ENCODE results near the gene TEX19. TPM values are rescaled to one million over a fixed set of nuclear protein-coding genes. Genes with fewer than 3 reads are reported as not detected.

The TEX19 gene
- total RNA-seq, 2 donors from 2014 or later = 10.6 TPM; not detected in 1

DNA sequence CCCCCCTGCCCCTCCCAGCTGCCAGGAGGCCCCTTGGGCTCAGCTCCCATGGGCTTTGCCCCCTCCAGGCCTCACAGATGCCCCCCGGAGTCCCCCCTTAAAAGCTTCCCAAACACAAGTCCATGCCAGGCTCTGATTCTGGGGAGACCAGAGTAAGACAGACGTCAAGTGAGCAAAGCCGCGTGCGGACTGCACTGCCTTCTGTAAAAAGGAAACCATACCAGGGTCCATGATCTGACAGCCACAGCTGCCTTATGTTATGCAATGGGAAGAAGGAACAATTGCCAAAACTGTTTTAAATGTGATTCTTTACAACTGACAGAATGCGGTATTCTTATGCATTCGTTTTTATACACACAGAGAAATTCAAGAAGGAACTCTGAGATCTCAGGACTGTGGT lies 41.2 kb downstream of the TEX19 start:
- H3K9me3 ChIP-seq = no peaks in the 10 kb centered on the region
- H3K4me3 ChIP-seq = no peak overlapping the region
- TF ChIP-seq POLR2A (IDR thresholded peaks at IDR 0.05) (no peak), POLR2AphosphoS5 (IDR thresholded peaks at IDR 0.05) (no peak)
- TF ChIP-seq, protein P1, sequence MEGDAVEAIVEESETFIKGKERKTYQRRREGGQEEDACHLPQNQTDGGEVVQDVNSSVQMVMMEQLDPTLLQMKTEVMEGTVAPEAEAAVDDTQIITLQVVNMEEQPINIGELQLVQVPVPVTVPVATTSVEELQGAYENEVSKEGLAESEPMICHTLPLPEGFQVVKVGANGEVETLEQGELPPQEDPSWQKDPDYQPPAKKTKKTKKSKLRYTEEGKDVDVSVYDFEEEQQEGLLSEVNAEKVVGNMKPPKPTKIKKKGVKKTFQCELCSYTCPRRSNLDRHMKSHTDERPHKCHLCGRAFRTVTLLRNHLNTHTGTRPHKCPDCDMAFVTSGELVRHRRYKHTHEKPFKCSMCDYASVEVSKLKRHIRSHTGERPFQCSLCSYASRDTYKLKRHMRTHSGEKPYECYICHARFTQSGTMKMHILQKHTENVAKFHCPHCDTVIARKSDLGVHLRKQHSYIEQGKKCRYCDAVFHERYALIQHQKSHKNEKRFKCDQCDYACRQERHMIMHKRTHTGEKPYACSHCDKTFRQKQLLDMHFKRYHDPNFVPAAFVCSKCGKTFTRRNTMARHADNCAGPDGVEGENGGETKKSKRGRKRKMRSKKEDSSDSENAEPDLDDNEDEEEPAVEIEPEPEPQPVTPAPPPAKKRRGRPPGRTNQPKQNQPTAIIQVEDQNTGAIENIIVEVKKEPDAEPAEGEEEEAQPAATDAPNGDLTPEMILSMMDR (IDR thresholded peaks at IDR 0.05) = no peak
- intact Hi-C loops (cut with DNase I) = no loop called here
- peaks cover 0 to 12% of the 10 kb centered on the region in 2 donors for H3K36me3 ChIP-seq
- 66% methylated on average over 7 of the region's 7 CpGs for WGBS
- no peaks in the 10 kb centered on the region for H3K4me1 ChIP-seq (replicated peaks)
- no peaks in the 10 kb centered on the region for H3K27me3 ChIP-seq (replicated peaks; ENCODE audit: insufficient read depth)
- H3K27ac ChIP-seq = no peak overlapping the region
- DNase-seq (ENCODE audit: low spot score) = no peak

DNA sequence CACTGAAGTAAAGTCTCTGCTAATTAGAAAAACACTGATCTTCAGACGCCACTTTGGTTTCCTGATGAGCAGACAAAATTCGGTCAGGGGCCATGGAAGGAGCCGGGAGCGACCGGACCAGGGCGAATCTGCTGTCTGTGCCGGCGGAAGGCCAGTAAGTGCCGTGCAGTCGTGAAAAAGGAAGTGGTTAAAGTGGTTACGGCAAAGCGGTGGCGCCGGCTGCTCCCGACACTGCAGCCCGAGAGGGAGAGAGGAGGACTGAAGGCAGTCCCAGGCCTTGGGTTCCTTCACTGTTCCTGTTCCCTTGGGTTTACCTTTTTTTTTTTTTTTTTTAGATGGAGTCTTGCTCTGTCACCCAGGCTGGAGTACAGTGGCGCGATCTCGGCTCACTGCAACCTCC lies 41.8 kb downstream of the TEX19 start:
- no peak for TF ChIP-seq POLR2A (IDR thresholded peaks at IDR 0.05)
- TF ChIP-seq, protein P1 (IDR thresholded peaks at IDR 0.05) = no peak
- TF ChIP-seq POLR2AphosphoS5 (IDR thresholded peaks at IDR 0.05) = no peak
- no peak overlapping the region for H3K4me3 ChIP-seq
- DNase-seq (ENCODE audit: low spot score) = no peak
- H3K4me1 ChIP-seq (replicated peaks) = no peaks in the 10 kb centered on the region
- peaks cover 0 to 12% of the 10 kb centered on the region in 2 donors for H3K36me3 ChIP-seq
- H3K27me3 ChIP-seq (replicated peaks; ENCODE audit: insufficient read depth) = no peaks in the 10 kb centered on the region
- intact Hi-C loops (cut with DNase I) = no loop called here
- WGBS = 81% methylated on average over 19 of the region's 19 CpGs
- no peaks in the 10 kb centered on the region for H3K9me3 ChIP-seq
- H3K27ac ChIP-seq = no peak overlapping the region

DNA sequence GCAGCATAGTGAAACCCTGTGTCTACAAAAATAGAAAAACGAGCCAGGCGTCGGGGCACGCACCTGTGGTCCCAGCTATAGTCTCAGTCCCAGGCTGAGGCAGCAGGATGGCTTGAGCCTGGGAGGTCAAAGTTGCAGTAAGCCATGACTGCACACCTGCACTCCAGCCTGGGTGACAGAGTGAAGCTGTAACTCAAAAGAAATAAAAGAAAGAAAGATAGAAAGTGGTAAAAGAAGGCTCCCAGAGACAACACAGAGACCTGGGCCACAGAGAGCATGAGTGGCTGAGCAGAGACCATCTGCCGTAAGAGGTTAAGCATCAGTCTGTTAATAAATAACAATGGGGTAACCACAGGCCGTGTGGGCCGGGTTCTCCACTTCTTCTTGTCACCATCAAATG lies 43.8 kb downstream of the TEX19 start:
- H3K27ac ChIP-seq = no peak overlapping the region
- DNase-seq (ENCODE audit: low spot score) = no peak
- no peaks in the 10 kb centered on the region for H3K27me3 ChIP-seq (replicated peaks; ENCODE audit: insufficient read depth)
- intact Hi-C loops (cut with DNase I) = no loop called here
- 84% methylated on average over 7 of the region's 7 CpGs for WGBS
- no peaks in the 10 kb centered on the region for H3K9me3 ChIP-seq
- no peak overlapping the region for H3K4me3 ChIP-seq
- TF ChIP-seq POLR2AphosphoS5 (IDR thresholded peaks at IDR 0.05) (no peak), POLR2A (IDR thresholded peaks at IDR 0.05) (no peak)
- TF ChIP-seq, protein P1 (IDR thresholded peaks at IDR 0.05) = no peak
- peaks cover 0 to 12% of the 10 kb centered on the region in 2 donors for H3K36me3 ChIP-seq
- H3K4me1 ChIP-seq (replicated peaks) = no peaks in the 10 kb centered on the region

DNA sequence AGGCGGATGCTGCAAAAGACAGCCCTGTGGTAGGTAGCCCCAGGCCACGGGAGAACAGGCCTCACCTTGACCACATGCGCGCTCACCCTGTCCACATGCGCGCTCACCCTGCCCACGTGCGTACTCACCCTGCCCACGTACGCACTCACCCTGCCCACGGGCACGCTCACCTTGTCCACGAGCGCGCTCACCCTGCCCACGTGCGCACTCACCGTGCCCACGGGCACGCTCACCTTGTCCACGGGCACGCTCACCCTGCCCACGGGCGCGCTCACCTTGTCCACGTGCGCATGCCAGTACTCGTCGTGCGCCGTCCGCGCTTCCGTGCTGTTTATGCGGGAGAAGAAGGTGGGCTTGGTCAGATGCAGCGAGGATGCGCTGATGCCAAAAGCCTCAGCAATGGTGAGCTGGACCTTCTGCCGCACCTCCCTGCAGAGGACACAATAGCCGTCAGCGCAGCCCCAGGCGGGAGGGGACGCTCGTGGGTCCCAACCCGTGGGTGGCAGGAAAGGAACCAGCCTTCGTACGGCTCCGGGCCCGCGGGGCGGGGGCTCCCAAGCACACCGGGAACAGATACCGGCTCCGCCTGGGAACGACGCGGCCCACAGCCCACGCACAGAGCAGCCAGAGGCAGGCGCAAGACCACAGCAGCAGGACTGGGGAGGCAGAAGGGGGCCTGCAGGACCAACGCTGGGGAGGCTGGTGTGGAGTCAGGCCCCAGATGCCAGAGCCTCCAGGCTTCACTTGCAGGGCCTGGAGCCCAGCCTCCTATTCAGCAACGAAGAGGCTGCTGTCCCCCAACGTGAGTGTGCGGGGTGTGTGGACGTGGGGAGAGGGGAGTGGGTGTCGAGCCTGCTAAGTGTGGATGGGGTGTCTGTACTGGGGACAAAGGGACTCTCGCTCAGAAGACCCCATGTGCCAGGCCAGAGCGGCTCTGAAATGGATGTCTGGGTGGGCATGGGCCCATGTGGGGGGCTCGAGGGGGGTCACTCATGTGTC lies 44.9 kb downstream of the TEX19 start:
- no peaks in the 10 kb centered on the region for H3K27me3 ChIP-seq (replicated peaks; ENCODE audit: insufficient read depth)
- no peak for DNase-seq (ENCODE audit: low spot score)
- intact Hi-C loops (cut with DNase I) = no loop called here
- no peaks in the 10 kb centered on the region for H3K4me1 ChIP-seq (replicated peaks)
- WGBS = 95% methylated on average over 67 of the region's 67 CpGs
- H3K9me3 ChIP-seq = no peaks in the 10 kb centered on the region
- peaks cover 0 to 12% of the 10 kb centered on the region in 2 donors for H3K36me3 ChIP-seq
- no peak overlapping the region for H3K4me3 ChIP-seq
- H3K27ac ChIP-seq = no peak overlapping the region
- no peak for TF ChIP-seq POLR2AphosphoS5 (IDR thresholded peaks at IDR 0.05)
- no peak for TF ChIP-seq POLR2A (IDR thresholded peaks at IDR 0.05)
- TF ChIP-seq, protein P1 (IDR thresholded peaks at IDR 0.05) = no peak

Measured in prostate gland (tissue), 2 donors.